NCI-H1092 treated with DMSO at 0.1 percent for 48 hours (cell line): ENCODE results near the gene ZC3H12C.
A peak's percentile ranks its signal among the peaks of the same experiment; 100 is the strongest.

Experiments
- DNase-seq: peaks from one replicate; lab custom pipeline; 2025; lab: John Stamatoyannopoulos, UW

The ZC3H12C gene

DNA sequence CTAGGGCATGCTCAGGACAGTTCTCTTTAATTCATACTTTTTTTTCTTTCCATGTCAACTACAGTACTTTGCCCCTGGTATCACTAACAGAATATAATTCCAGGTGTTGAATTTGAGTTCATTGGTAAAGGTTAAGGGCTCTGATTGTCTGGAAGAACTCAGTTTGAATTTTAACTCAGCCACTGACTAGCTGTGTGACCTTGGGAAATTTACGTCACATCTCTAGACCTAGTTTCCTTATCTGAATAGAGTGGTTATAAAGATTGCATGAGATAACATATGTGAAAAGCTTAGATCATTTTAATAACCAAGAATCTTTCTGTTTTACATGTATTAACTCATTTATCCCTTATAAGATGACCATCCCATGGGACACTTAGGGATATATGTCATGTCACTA lies 15.8 kb upstream of the ZC3H12C start:
- no peak for DNase-seq

DNA sequence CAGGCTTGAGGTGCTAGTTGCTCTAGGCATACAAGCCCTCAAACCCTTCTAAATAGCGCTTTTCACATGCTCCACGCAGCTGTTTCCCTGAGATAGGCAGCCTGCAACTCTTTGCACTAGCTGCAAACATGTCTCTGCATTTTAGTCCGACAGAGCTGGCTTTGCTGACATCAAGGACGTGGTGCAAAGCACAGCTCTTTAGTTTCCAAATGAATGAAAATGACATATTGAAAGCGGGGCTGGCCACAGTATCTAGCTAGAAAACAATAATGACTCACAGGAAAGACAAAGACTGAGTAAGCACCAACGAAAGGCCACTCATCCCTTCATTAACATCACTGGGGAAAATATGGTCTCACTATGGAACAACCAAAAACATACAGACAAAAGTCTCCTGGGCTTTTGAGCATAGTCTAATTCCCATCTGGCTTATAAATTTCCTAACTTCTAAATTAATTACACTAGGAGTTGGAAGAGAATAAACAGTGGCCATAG lies 15.3 kb upstream of the ZC3H12C start:
- DNase-seq: no peak

DNA sequence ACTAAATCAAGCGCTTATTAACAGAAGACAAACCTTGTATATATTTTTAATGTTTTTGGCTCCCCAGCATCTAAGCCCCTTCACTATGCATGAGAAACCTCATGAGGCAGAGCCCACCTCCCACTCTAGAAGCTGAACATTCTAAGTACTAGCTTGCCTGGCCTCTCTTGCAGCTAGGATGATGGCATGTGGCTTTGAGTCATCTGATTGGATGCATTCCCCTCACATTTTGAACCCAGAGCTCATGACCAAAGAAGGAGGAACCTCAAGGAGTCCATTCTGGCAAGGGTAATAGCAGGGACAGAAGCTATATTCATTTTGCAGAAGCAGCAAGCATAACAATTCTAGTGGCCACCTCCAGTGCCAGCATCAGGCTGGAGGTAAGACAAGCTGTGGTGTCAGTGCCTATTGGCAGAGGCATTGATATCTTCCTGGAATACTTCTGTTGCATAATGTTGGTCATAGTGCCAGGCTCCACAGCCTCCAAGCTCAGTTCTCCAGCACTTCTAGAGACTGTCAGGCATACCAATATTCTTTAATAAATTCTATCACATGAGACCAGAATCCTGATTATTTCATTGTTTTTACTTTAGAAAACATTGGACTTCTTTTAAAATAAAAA lies 14.2 kb upstream of the ZC3H12C start:
- no peak for DNase-seq

DNA sequence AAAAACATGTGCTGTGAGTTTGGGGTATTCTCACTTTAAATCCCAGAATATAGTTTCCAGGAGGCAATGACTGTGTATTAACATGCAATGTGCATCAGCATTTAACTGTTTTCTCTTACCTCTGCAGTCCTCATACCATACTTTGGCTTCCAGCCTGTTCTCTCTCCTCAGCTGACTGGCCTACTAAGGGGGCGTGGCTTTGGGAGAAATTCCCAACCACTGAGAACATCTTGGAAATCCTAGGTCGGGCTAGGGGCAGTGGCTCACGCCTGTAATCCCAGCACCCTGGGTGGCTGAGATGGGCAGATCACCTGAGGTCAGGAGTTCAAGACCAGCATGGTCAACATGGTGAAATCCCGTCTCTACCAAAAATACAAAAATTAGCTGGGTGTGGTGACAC lies 13.5 kb upstream of the ZC3H12C start:
- DNase-seq: no peak

DNA sequence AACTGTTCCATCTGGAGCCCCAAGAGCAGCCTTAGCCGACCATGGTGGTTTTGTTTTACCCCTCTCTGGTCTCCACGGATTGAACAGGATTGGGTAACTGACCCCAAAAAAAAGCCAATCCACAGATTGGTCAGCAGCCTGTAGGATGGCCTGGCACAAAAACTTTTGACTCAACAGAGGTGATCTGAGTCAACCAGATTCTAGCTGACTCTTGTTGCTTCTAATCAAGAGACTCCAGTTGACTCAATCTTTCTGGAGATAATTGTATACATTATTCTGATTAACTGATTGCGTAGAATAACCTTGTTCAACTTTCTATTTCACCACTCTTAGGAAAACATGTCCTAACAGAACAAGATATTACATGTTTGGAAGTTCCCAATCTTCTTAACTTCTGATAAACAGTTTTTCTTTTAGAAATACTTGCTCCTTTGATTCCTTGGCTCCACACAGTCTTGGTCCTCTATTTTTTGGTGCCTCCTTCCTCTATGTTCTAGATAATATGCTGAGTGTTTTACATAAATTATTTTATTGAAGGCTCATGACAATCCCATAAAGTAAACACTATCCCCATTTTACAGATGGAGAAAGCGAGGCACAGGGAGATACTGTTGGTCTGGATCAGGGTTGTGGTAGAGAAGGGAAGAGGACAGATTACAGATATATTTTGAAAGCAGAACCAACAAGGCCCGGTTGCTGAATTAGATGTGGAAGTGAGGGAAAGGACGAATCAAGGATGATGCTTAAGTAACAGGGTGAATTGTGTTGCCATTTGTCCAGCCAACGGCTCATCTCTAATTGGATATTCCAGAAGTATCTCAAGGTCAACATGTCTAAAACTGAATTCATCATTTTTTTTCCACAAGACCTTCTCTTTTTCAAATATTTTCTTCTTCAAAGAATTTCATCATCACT lies 11.5 kb upstream of the ZC3H12C start:
- no peak for DNase-seq

DNA sequence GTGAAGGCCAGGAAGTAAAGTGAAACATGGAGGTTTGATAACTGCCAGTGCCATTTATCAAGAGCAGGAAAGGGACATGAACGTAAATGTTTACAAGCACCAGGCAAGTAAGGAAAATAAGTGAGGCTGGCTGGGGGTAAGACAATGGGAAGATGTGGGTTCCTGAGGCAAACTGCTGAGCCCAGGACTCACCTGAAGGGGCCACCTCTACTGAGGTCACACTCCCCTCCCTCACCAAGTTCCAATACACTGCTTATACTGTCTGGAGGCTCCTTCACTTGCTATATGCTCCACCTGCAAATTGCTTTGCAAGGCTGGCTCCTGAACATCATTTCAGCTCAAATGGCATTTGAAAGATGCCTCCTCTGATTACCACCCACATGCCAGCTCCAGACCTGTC lies 10.3 kb upstream of the ZC3H12C start:
- no peak for DNase-seq

DNA sequence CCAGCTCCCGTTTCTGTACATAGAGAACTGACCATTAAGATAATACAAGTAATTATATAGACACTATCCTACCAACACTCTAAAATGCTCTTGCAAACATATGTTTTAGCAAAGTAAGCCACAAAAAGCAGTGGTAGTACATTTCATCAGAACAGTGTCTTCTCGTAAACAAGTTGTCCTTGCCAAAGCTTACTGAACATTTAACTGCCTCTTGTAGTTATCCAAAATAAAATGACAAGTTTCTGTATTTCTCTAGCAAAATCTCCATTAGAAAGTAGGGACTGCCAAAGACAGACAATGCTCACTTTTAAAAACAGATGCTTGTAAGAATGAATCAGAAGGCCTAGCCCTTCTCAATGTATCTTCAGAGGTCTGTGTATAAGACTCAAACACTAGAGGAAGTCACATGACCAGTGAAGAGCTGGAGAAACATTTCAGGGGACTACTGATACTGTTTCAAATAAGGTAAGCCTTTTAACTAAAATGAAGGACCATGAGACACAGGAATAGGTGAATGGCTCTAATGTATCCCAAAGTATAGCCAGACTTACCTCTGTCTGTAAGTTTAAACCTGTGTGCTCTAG lies 7.8 kb upstream of the ZC3H12C start:
- DNase-seq: no peak

DNA sequence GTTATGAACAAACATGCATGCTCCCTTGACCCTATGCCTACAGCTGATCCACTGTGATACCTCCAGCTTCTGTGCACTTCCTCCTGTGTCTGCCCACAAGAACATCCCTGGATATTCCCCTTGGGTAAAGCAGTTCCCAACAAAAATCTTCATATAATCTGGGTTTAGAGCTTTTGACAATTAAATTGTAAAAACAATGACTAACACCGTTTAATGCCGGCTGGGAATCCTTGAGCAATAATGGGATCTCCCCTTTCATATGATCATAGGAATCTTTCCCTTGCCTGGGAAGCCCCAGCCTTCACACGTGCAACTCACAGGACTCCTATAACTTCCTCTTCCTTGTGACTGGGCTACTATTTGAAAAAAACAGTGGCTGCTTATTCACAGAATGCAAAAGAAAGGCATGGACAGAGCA lies 6.3 kb upstream of the ZC3H12C start:
- DNase-seq: no peak

DNA sequence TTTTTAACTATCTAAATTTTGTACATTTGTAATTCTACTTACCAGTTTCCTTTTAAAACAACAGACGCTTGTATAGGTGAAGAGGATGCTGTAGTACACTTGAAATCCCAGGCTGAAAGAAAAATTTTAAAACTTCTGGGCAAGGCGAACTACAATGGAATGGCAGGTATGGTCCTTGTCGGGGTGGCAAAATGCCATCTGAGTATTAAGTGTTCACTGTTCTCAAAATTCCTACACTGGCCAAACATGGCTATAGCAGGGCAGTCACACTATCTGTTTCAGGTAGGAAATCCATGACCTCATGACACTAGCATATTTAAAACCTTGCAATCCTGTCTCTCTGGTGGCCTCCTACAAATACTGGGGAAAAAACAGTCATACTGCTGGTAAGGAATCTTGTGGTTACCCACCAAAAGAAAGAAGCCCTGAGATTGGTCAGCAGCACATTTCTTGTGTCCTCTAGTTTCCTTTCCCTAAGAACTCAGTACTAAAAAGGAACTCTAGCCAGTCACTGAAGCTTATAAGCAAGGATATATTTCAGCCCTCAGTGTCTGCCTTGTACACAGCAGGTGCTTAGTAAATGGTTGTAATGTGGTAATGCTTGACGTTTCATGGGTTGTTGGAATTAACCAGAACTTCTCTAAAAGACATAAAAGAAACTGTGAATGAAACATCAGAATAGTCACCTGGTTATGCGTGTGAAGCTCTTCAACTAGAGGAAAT lies 5.2 kb upstream of the ZC3H12C start:
- no peak for DNase-seq

DNA sequence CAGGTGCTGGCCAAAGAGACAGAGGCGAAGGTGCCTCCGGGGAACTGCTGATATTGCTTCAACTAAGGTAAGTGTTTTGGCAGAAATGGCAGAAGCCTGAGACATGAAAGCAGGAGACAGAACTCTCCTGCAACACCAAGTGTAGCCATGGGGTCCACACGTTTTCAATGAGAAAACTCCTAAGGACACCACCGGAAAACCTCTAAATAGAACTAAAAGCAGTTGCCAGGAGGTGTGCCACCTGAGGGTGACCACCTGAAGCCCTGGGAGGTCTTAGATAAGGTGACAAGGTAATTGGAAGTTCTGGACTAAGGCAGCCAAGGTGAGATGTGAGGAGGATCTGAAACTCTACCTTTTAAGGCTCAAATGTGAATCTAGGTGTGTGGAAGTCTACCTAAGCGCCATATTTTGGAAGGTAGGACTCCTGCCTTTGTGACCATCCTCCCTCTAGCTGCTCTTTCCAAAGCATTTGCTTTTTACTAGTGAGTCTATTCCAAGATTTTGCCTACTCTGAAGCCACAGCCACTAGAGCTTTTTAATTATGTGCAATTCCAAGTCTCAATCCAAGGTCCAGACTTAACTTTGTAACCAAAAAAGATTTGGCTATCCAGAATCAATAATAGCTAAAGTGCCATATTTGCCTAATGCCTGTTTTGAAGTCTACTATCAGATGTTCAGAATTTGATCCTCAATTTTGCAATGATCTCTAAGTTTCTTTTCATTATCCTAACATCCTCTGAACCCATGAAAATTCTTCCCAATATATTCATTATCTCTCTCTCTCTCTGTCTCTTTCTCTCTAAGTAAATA lies 4.5 kb upstream of the ZC3H12C start:
- no peak for DNase-seq

DNA sequence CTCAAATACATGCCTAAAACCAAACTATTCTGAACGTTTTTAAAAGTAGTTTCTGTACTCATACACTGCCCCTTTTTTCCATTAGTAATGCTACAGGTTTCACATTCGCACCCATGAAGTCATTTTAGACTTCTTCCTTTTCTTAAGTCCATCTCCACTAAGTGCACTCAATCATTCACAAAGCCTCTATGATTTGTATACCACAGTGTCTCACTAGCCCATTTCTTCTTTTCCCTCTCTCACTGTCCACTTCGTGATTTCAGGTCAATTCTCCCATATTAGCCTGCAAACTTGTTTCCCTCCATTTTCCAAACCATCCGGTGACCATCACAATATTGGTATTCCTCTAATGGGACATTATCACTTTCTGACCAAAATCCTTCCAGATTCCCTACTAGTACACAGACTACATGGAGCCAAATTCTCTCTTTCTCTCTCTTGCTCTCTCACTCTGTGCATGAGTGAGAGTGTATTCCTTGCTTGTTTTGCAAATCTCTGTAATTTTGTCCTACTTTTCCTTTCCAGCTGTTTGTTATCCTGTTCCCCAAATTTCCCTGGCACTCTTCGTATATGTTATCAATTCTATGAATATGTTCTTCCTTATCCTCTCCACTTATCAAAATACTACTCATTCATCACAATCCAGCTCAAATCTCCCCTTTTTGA lies 3.4 kb upstream of the ZC3H12C start:
- DNase-seq: no peak

DNA sequence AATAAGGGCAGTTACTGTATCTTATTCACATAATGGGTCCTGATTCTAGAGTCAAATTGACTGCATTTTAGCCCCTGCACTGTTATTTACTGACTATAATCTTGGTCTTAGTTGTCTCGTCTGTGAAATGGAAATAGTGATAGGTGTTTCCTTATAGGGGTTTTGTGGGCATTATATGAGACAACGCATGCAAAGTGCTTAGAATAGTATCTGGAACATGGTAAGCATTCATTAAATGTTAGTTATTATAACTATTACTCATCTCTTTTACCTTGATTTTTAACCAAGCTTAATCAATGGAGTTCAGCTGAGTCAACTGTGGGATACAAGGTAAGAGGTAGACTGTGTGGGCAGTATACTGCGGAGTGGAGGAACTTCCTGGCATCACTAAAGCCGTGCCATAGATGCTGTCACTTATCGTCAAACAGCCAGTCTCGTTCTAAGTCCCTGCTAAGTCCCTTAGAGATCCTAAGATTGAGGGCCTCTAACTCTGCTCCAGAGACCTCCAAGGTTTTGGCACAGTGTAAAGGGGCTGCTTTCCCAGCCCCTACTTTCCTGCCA lies 2.6 kb upstream of the ZC3H12C start:
- DNase-seq: no peak

DNA sequence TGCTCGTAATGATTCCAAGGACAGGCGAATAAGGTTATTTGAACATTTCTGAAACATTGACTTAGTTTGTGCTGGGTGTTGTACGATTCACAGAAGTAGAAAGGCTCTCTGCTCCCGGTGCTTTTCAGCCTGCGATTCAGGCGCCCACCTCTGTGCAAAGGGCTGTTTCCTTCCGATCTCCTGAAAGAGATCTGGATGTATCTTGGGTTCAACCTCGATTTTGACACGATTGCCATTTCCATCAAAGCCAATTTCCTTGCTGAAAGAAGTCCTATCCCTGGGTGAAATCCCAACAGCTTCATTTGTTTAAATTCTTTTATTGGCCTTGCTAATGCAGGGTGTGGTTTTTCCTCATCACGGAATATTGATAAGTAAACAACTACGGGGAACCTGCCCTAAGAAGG lies 1.1 kb upstream of the ZC3H12C start:
- peak; percentile 78 for DNase-seq

DNA sequence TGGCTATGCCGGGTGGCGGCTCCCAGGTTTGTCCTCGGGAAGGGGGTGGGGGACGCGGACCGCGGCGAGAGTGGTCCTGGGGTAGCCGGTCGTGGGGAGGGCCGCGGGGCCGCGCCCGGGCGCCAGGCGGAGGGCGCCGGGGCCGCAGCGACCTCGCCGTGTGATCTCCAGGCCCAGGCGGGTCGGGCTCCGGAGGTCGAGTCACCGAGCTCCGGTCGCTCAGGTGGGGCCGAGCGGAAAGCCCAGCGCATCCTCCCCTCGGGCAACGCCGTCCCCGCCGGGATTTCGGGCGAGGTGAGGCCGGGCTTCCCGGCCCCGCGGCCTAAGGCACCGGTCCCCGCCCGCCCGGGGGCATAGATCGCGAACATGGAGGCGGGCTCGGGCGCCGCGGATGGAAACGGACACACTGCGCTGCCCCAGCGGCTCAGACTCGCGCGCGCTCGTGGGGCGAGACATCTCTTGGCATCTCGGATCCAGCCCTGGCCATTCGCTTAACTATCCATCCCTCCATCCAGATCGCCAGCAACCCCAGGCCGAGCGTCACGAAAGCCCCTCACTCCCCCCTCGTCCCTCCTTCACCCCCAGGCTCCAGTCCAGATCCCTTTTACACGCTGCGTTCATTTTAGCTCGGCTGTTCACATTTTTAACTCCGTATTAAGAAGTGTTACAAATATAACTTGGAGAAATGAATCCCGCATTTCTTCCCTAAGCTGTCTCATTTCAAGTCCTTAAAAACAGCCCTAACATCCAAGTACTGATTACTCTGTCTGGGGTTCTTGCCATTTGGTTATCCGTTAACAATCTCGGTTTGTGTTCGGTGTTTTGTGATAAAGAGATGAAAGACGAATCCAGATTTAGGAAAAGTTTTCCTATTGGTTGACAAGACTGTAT lies 460 bp downstream of the ZC3H12C start:
- DNase-seq: peak; percentile 72

DNA sequence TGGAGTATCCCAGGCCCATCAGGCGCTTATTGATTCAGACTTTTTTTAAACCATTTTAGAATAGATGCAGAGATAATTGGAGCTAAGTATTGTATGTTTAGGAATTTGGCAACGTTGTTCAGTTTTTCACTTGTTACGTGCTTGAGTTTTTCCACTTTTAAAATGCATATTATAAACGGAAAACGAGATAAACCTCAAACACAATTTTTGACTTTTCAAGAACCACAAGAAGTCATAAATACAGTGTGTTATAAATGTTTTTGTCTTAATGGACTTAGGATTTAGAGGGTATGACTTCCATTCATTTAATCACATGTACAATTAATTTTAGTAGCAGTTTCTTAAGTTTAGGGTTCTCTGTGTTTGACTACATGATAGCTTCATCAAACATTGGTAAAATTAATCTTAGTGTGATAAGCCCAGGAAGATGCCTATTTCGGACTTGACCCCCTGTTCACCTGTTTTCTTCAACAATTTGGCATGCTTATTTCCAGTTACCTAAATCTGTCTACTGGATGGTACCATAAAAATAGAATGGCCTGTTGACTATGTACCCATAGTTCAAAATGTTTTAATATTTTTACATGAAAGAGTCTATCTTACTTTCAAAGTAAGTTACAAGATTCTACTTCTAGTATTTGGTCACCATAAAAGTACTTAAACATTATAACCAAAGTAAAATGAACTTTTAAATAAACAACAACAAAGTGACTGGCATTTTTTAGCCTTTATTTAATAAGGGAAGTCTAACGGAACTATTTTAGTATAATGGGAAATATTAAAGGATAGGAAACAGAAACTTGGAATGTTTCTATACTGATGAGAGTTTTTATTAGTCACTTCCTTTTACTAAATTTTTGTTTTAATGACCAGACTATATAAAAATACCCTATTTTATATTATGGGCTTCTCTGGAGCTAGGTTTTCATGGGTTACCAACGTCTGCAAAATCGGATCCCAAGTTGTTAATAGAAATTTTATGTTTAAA lies 1.4 kb downstream of the ZC3H12C start:
- DNase-seq: no peak

DNA sequence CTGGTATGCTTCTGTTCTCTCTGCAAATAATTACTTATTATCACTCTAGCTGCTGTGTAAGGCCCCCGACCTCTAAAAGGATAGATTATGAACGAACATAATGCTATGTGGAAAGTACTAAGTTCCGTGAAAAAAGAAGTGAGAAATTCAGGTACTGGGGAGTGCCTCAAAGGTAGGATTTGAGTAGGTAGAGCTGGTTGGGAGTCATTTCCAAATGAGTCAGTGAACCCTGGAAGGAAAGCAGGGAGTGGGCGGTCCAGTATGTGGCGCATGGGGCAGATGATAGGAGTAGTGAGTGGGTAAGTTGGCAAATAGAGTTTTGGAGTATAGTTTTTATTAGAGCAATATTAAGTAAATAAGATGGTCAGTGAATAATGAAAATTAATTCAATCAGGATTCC lies 2.4 kb downstream of the ZC3H12C start:
- no peak for DNase-seq

DNA sequence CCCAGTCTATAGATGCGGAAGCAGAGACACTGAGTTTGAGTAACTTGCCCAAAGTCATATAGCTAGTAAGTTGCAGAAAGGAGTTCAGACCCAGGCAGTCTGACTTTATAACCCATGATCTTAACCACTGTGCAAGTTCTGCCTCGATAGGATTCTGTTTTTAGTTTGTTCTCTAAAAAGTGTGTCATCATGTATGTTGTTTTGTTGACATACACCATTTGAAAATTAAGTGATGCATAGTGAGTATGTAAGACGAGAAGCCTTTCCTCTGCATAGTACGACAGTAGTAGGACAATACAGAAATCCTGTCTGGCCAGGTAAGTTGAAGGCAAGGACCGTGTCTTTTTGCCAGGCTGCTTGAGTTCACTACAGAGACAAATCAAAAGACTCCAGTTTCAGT lies 3.3 kb downstream of the ZC3H12C start:
- no peak for DNase-seq

DNA sequence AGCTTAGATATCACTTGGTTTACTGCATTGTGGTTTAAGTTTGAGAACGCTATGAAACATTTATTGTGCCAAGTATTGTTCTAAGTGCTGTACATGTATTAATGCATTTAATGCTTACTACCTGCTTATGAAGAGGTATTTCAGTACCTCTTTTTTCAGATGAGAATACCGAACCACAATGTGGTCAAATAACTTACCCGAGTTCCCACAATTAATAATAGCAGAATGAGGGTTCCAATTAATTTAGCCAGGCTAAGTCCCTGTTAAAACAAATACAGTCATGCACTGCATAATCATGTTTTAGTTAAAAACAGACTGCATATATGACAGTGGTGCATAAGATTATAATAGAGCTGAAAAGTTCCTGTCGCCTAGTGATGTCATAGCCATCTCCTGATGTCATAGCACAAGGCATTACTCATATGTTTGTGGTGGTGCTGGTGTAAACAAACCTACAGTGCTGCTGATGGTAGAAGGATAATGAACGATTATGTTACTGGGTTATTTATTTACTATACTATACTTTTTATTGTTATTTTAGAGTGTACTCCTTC lies 4.3 kb downstream of the ZC3H12C start:
- no peak for DNase-seq
